ENCODE measurements around the gene SPATA7.

The SPATA7 gene, protein sequence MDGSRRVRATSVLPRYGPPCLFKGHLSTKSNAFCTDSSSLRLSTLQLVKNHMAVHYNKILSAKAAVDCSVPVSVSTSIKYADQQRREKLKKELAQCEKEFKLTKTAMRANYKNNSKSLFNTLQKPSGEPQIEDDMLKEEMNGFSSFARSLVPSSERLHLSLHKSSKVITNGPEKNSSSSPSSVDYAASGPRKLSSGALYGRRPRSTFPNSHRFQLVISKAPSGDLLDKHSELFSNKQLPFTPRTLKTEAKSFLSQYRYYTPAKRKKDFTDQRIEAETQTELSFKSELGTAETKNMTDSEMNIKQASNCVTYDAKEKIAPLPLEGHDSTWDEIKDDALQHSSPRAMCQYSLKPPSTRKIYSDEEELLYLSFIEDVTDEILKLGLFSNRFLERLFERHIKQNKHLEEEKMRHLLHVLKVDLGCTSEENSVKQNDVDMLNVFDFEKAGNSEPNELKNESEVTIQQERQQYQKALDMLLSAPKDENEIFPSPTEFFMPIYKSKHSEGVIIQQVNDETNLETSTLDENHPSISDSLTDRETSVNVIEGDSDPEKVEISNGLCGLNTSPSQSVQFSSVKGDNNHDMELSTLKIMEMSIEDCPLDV

GRCh38 chr14:88385212-88386101 is at the start of gene SPATA7:
Gene SPATA7, plus strand, starts transcription at chr14:88385657. Its CDS starts 162 bp downstream, at chr14:88385819.
- TF ChIP-seq, protein P1, sequence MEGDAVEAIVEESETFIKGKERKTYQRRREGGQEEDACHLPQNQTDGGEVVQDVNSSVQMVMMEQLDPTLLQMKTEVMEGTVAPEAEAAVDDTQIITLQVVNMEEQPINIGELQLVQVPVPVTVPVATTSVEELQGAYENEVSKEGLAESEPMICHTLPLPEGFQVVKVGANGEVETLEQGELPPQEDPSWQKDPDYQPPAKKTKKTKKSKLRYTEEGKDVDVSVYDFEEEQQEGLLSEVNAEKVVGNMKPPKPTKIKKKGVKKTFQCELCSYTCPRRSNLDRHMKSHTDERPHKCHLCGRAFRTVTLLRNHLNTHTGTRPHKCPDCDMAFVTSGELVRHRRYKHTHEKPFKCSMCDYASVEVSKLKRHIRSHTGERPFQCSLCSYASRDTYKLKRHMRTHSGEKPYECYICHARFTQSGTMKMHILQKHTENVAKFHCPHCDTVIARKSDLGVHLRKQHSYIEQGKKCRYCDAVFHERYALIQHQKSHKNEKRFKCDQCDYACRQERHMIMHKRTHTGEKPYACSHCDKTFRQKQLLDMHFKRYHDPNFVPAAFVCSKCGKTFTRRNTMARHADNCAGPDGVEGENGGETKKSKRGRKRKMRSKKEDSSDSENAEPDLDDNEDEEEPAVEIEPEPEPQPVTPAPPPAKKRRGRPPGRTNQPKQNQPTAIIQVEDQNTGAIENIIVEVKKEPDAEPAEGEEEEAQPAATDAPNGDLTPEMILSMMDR (conservative IDR thresholded peaks at IDR 0.05; ENCODE audit: control insufficient read depth, insufficient read depth, low read depth, low read length) = no peak
- H3K4me3 ChIP-seq (ENCODE audit: control insufficient read depth, low read depth, low read length) = peak within 1 kb of the TSS; percentile 95
- peak; percentile 88 for DNase-seq (ENCODE audit: low read depth)

DNA sequence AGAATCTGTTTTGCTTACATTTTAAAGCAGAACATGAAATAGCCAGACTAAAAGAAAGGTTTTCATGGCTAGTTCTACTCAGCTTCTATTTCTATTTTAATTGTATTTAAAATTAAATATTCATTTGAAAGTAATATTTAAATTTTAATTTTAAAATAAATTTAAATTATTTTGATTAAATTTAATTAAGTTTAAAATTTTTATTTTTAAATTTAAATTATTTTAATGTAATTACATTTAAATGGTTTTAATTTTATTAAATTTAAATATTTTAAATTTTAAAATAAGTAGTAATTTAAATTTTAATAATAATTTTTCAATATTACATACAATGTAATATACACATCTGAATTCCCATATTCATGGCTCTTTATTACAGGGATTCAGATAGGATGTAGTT is 45.1 kb upstream of the SPATA7 start:
- TF ChIP-seq, protein P1 (conservative IDR thresholded peaks at IDR 0.05; ENCODE audit: control insufficient read depth, insufficient read depth, low read depth, low read length) = no peak
- no peak for DNase-seq (ENCODE audit: low read depth)

DNA sequence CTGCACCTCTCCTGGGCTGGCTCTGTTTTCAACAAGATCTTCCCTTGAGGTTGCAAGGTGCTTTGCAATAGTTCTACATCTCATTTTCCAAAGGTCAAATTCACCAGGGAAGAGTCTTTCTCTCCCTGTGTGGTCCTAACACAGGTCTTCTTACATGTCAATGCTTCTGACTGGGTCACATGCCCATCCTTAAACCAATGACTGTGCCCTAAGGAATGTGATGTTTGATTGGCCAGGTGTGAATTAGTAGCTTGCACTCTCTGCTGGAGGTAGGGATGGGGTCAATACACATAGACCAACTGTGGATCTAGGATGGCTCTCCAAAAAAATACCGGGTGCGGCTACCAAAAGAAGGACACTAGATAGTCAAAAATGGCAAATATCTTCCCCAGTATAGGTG is 42.5 kb upstream of the SPATA7 start:
- no peak overlapping the region for H3K4me3 ChIP-seq (ENCODE audit: control insufficient read depth, low read depth, low read length)
- TF ChIP-seq, protein P1 (conservative IDR thresholded peaks at IDR 0.05; ENCODE audit: control insufficient read depth, insufficient read depth, low read depth, low read length) = no peak
- DNase-seq (ENCODE audit: low read depth) = no peak

More for the DNA sequence above, 45.1 kb upstream of the SPATA7 start:
- no peak overlapping the region for H3K4me3 ChIP-seq (ENCODE audit: control insufficient read depth, low read depth, low read length)

GRCh38 chr14:88346048-88346639 is 39.3 kb upstream of the SPATA7 start:
- DNase-seq (ENCODE audit: low read depth) = no peak
- TF ChIP-seq, protein P1 (conservative IDR thresholded peaks at IDR 0.05; ENCODE audit: control insufficient read depth, insufficient read depth, low read depth, low read length) = no peak
- no peak overlapping the region for H3K4me3 ChIP-seq (ENCODE audit: control insufficient read depth, low read depth, low read length)

DNA sequence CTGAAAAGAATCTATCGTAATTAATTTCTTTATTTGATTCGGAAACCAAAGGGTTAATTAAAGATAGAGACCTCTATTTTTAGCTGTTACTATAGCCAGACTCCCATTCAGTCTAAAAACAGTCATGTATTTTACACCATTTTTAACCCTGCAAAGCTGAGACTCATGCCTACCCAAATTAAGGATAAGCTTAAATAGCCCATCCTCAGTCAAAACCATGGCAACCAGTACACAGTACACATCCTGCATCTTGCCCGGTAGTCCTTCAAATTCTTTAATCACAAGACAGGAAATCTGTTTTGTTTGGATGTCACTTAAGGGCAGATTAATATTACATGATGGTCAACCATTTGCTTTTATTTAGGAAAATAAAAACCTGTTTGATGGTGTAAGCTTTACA is 36.9 kb upstream of the SPATA7 start:
- no peak for DNase-seq (ENCODE audit: low read depth)
- no peak overlapping the region for H3K4me3 ChIP-seq (ENCODE audit: control insufficient read depth, low read depth, low read length)
- TF ChIP-seq, protein P1 (conservative IDR thresholded peaks at IDR 0.05; ENCODE audit: control insufficient read depth, insufficient read depth, low read depth, low read length) = no peak

All from fibroblast of mammary gland (primary cell).